Endothelial cell of umbilical vein (primary cell): ENCODE measurements around the gene MARK4. TPM values are rescaled to one million over a fixed set of nuclear protein-coding genes. Genes with fewer than 3 reads are reported as not detected.

Experiments used
- BruUV-seq: library from RNA; stranded (reverse); fragments of 400-500 nt; replicated peaks from 2 replicates; lab custom pipeline; 2021; lab: Mats Ljungman, UMichigan
- CTCF ChIA-PET: fragments of 300-600, 350-600 bp; sonication (Branson Sonifier 250); formaldehyde crosslinking; loops from one replicate; lab custom pipeline; 2021; ENCODE audit warnings: antibody characterized with exemption, inconsistent platforms; lab: Charles Lee
- POLR2A ChIA-PET: fragments of 300-600, 350-600 bp; sonication (Branson Sonifier 250); formaldehyde crosslinking; loops from one replicate; lab custom pipeline; 2021; ENCODE audit warnings: antibody characterized with exemption, inconsistent platforms; lab: Charles Lee
- DNase-seq: peaks from one replicate; pipeline ENCODE4 v3.0.0-alpha.2; 2011; ENCODE audit warnings: low read depth, low spot score
- FAIRE-seq: peaks from 2 replicates; lab custom pipeline; 2011; peaks lifted over from hg19 to GRCh38; lab: Jason Lieb, UNC
- H2AFZ ChIP-seq: 2 replicates; pipeline ENCODE4 v1.6.0; 2012; ENCODE audit warnings: low read depth, low read length, control low read depth, inconsistent platforms
- H3K27ac ChIP-seq: 2 replicates; pipeline ENCODE4 v1.5.1; 2011; ENCODE audit warnings: low read depth, mild to moderate bottlenecking, control low read depth, low read length, moderate library complexity; ENCODE audit not compliant: insufficient read depth
- H3K27me3 ChIP-seq, 2 experiments: 2 replicates each; pipeline versions ENCODE4 v1.6.0 to v1.6.1; 2011; ENCODE audit warnings: low read length in 2 of 2, mixed read lengths in 1 of 2; ENCODE audit not compliant: control insufficient read depth in 2 of 2, insufficient read depth in 2 of 2
- H3K36me3 ChIP-seq, 2 experiments: 2 replicates in 1 of 2; 3 replicates in 1 of 2; pipeline ENCODE4 v1.5.1; 2011; ENCODE audit warnings: low read length in 2 of 2, mild to moderate bottlenecking in 1 of 2, moderate library complexity in 1 of 2; ENCODE audit not compliant: control insufficient read depth in 2 of 2, insufficient read depth in 2 of 2; ENCODE audit errors: extremely low read depth in 1 of 2
- H3K4me1 ChIP-seq: 3 replicates; pipeline ENCODE4 v1.5.1; 2011; ENCODE audit warnings: mild to moderate bottlenecking, low read length; ENCODE audit not compliant: control insufficient read depth, insufficient read depth; ENCODE audit errors: extremely low read depth
- H3K4me2 ChIP-seq: 2 replicates; pipeline ENCODE4 v1.6.1; 2011; ENCODE audit warnings: low read length, control low read depth, mixed read lengths; ENCODE audit not compliant: insufficient read depth
- H3K4me3 ChIP-seq, 3 experiments: fragments of 200-600 bp in 1 of 3; sonication (generic), shearing (Covaris generic) in 1 of 3; replicated peaks in 1 of 3; 2 replicates each; pipeline ENCODE4 v1.5.1; 2011 to 2016; ENCODE audit warnings: control low read depth in 3 of 3, low read length in 3 of 3, mild to moderate bottlenecking in 2 of 3, inconsistent platforms in 1 of 3, low read depth in 1 of 3, moderate library complexity in 1 of 3; ENCODE audit not compliant: insufficient read depth in 1 of 3
- H3K79me2 ChIP-seq: 2 replicates; pipeline ENCODE4 v1.6.0; 2012; ENCODE audit warnings: low read length, inconsistent platforms; ENCODE audit not compliant: control insufficient read depth, insufficient read depth
- H3K9ac ChIP-seq: replicated peaks from 2 replicates; pipeline ENCODE3; 2011; ENCODE audit warnings: low read length, control low read depth; ENCODE audit not compliant: insufficient read depth; ENCODE audit errors: extremely low read depth
- H3K9me1 ChIP-seq: replicated peaks from 3 replicates; pipeline ENCODE4 v1.6.0; 2011; ENCODE audit warnings: mild to moderate bottlenecking, low read length; ENCODE audit not compliant: control insufficient read depth, insufficient read depth; ENCODE audit errors: extremely low read depth
- H3K9me3 ChIP-seq: replicated peaks from 2 replicates; pipeline ENCODE4 v1.5.1; 2012; ENCODE audit warnings: low read length, inconsistent platforms; ENCODE audit not compliant: control insufficient read depth, insufficient read depth
- H4K20me1 ChIP-seq: replicated peaks from 2 replicates; pipeline ENCODE3; 2011; ENCODE audit warnings: mild to moderate bottlenecking, low read length; ENCODE audit not compliant: control insufficient read depth, insufficient read depth; ENCODE audit errors: extremely low read depth
- EZH2 ChIP-seq: IDR thresholded peaks from 2 replicates; pipeline ENCODE4 v1.6.1; 2012; ENCODE audit warnings: borderline replicate concordance, low read depth, mild to moderate bottlenecking, moderate library complexity, low read length, inconsistent platforms; ENCODE audit not compliant: severe bottlenecking
- FOS ChIP-seq: IDR thresholded peaks from 2 replicates; pipeline ENCODE4 v1.6.1; 2011; ENCODE audit warnings: mild to moderate bottlenecking, low read length, moderate library complexity, borderline replicate concordance; ENCODE audit not compliant: insufficient read depth
- GATA2 ChIP-seq: IDR thresholded peaks from 2 replicates; pipeline ENCODE4 v1.7.0; 2011; ENCODE audit warnings: low read depth, mild to moderate bottlenecking, moderate library complexity, mixed read lengths, low read length; ENCODE audit not compliant: insufficient read length, insufficient read depth
- JUN ChIP-seq: IDR thresholded peaks from 2 replicates; pipeline ENCODE4 v1.6.1; 2011; ENCODE audit warnings: borderline replicate concordance, low read depth; ENCODE audit not compliant: insufficient read length, insufficient read depth
- MYC ChIP-seq: IDR thresholded peaks from one replicate; pipeline ENCODE4 v1.6.1; 2011; ENCODE audit warnings: mild to moderate bottlenecking, low read depth, low read length
- POLR2A ChIP-seq: IDR thresholded peaks from 2 replicates; pipeline ENCODE4 v1.6.1; 2012; ENCODE audit warnings: low read depth, mild to moderate bottlenecking, control low read depth, low read length
- POLR2AphosphoS5 ChIP-seq: IDR thresholded peaks from 2 replicates; pipeline ENCODE4 v1.6.1; 2012; ENCODE audit warnings: low read depth, mild to moderate bottlenecking, control low read depth, low read length, moderate library complexity; ENCODE audit not compliant: insufficient read depth
- dilution Hi-C: fragments of 300-500 bp; cut with MboI; formaldehyde crosslinking; loops from one replicate; pipeline ENCODE4 v1.15.0; 2019; ENCODE audit warnings: low sequenced_read_pairs; ENCODE audit not compliant: extremely low pct_ligation_motif_present
- intact Hi-C: fragments of 100-400 bp; cut with micrococcal nuclease; formaldehyde crosslinking; loops from one replicate; pipeline ENCODE4 v1.10.0; 2022
- polyA plus RNA-seq, 4 experiments: library from polyadenylated mRNA; depleted of rRNA in 3 of 4; stranded (reverse) in 3 of 4; unstranded in 1 of 4; fragments of >200 nt; gene quantifications; 2 replicates each; pipeline versions ENCODE4 v1.2.1 to v1.2.3, GENCODE V29; 2011 to 2012; ENCODE audit warnings: missing spikeins in 1 of 4
- total RNA-seq: library from RNA; stranded (reverse); gene quantifications from 2 replicates; pipeline ENCODE4 v1.2.3, GENCODE V29; 2021
- TF ChIP-seq, protein P1 (sequence below): IDR thresholded peaks from 2 replicates; pipeline ENCODE4 v1.6.1; 2011; ENCODE audit not compliant: insufficient read depth, insufficient read length
- TF ChIP-seq, protein P2 (sequence below), 2 donors: IDR thresholded peaks; 1 replicate in 1 of 2; 2 replicates in 1 of 2; pipeline ENCODE4 v1.5.1; 2011; ENCODE audit warnings: low read length in 2 of 2, mild to moderate bottlenecking in 2 of 2, moderate library complexity in 2 of 2, control low read depth in 1 of 2, inconsistent platforms in 1 of 2, low read depth in 1 of 2; ENCODE audit not compliant: insufficient read depth in 1 of 2; ENCODE audit errors: extremely low read depth in 1 of 2

Gene MARK4
- total and polyA plus RNA-seq, 2 donors (not counting 3 experiments of a cell fraction or from before 2014, with no cell fraction given), result 13.9 to 51.6 TPM

DNA sequence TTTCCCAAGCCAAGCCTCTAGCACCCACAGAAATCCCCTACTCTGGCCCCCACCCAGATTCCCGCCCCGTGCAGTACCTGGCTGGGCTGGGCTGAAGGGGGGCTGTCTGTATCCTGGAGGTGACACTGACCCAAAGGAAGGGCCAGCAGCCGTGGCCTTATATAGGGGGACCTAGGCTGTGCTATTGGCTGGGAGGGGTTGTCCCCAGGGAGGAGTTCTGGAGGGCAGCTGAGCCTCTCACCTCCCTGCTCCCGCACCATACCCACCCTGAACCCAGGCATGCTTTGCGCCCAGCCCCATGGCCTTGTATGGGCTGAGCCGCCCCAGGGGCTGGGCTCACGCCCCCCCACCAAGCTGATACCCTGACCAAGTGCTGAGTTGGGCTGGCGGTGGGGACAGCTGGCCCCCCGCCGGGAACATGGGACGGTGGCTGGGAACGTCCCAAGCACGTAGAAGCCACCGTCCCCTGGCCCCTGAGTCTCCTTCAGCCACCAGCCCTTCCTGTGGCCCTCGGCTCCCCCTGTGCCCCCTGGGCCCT, 71.7 kb downstream of the MARK4 start, which contains the start of gene CKM:
CKM (minus strand) TSS at position 132 of the 538 bp plus-strand sequence. CDS start 3,162 bp downstream, outside the sequence.
- no peaks in the 10 kb centered on the region for H3K79me2 ChIP-seq
- no peaks in the 10 kb centered on the region for H3K36me3 ChIP-seq
- no peak within 1 kb of the TSS for H3K9ac ChIP-seq
- no peaks in the 10 kb centered on the region for H4K20me1 ChIP-seq
- intact Hi-C loops, result no loop called here
- peak within 1 kb of the TSS; percentile 44 for H3K4me2 ChIP-seq
- TF ChIP-seq GATA2 (no peak), POLR2AphosphoS5 (no peak), FOS (no peak), EZH2 (no peak), POLR2A (no peak), JUN (no peak), MYC (no peak)
- TF ChIP-seq, protein P1, sequence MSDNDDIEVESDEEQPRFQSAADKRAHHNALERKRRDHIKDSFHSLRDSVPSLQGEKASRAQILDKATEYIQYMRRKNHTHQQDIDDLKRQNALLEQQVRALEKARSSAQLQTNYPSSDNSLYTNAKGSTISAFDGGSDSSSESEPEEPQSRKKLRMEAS, result no peak
- TF ChIP-seq, protein P2, sequence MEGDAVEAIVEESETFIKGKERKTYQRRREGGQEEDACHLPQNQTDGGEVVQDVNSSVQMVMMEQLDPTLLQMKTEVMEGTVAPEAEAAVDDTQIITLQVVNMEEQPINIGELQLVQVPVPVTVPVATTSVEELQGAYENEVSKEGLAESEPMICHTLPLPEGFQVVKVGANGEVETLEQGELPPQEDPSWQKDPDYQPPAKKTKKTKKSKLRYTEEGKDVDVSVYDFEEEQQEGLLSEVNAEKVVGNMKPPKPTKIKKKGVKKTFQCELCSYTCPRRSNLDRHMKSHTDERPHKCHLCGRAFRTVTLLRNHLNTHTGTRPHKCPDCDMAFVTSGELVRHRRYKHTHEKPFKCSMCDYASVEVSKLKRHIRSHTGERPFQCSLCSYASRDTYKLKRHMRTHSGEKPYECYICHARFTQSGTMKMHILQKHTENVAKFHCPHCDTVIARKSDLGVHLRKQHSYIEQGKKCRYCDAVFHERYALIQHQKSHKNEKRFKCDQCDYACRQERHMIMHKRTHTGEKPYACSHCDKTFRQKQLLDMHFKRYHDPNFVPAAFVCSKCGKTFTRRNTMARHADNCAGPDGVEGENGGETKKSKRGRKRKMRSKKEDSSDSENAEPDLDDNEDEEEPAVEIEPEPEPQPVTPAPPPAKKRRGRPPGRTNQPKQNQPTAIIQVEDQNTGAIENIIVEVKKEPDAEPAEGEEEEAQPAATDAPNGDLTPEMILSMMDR (IDR thresholded peaks at IDR 0.05; ENCODE audit: extremely low read depth in 1 of 2, insufficient read depth in 1 of 2, low read depth in 1 of 2, low read length in 2 of 2), result no peak
- ChIA-PET POLR2A (no interaction called here), CTCF (no interaction called here)
- peak within 1 kb of the TSS; percentile 84 for H2AFZ ChIP-seq
- no peaks in the 10 kb centered on the region for H3K9me1 ChIP-seq
- H3K4me1 ChIP-seq, result no peaks in the 10 kb centered on the region
- BruUV-seq, result no TSS peak
- dilution Hi-C loops, result no loop called here
- H3K4me3 ChIP-seq, result peak within 1 kb of the TSS in 1 of 3 experiments; percentile 4
- DNase-seq (no peak), FAIRE-seq (no peak)
- no peak within 1 kb of the TSS for H3K27ac ChIP-seq
- H3K9me3 ChIP-seq, result no peaks in the 10 kb centered on the region
- H3K27me3 ChIP-seq, result peaks cover 4 to 5% of the 10 kb centered on the region in 2 experiments
